ENCODE results near the gene COL13A1. TPM values are rescaled to one million over a fixed set of nuclear protein-coding genes. Genes with fewer than 3 reads are reported as not detected.

COL13A1 gene
- total RNA-seq, 4 donors from 2014 or later: 1.2 to 6.8 (median 3.9) TPM

- H3K36me3 ChIP-seq: no peaks in the 10 kb centered on the region
- no peak for TF ChIP-seq POLR2A (IDR thresholded peaks at IDR 0.05)
- TF ChIP-seq POLR2AphosphoS5 (IDR thresholded peaks at IDR 0.05): no peak
- no peak for TF ChIP-seq CTCF (IDR thresholded peaks at IDR 0.05)
- TF ChIP-seq EP300 (IDR thresholded peaks at IDR 0.05): no peak
- H3K27ac ChIP-seq: no peak overlapping the region
- H3K4me1 ChIP-seq: peaks cover 0 to 8% (median 0%) of the 10 kb centered on the region in 3 donors
- ATAC-seq: no peak
- 57 to 62% methylated on average over 4 of the region's 10 CpGs for WGBS, 2 donors (ENCODE audit: low coverage in 1 of 2)
- no peak overlapping the region for H3K4me3 ChIP-seq
- no peaks in the 10 kb centered on the region for H3K9me3 ChIP-seq
- no peaks in the 10 kb centered on the region for H3K27me3 ChIP-seq
Measured at GRCh38 chr10:69854511-69855345, 53.0 kb downstream of the COL13A1 start.

- H3K27me3 ChIP-seq: no peaks in the 10 kb centered on the region
- no peak for ATAC-seq
- H3K4me1 ChIP-seq: peaks cover 0 to 8% (median 0%) of the 10 kb centered on the region in 3 donors
- H3K4me3 ChIP-seq: no peak overlapping the region
- 76% methylated on average over 3 to 5 of the region's 6 CpGs for WGBS, 2 donors (ENCODE audit: low coverage in 1 of 2)
- no peak for TF ChIP-seq EP300 (IDR thresholded peaks at IDR 0.05)
- TF ChIP-seq CTCF (IDR thresholded peaks at IDR 0.05): no peak
- TF ChIP-seq POLR2AphosphoS5 (IDR thresholded peaks at IDR 0.05): no peak
- TF ChIP-seq POLR2A (IDR thresholded peaks at IDR 0.05): no peak
- H3K36me3 ChIP-seq: no peaks in the 10 kb centered on the region
- no peak overlapping the region for H3K27ac ChIP-seq
- H3K9me3 ChIP-seq: no peaks in the 10 kb centered on the region
Measured at GRCh38 chr10:69855346-69856111, 53.8 kb downstream of the COL13A1 start.

GRCh38 chr10:69856601-69857166, 55.0 kb downstream of the COL13A1 start:
- Histone ChIP-seq H3K27me3 (no peaks in the 10 kb centered on the region), H3K9me3 (no peaks in the 10 kb centered on the region), H3K4me1 (peaks cover 0 to 10% (median 3%) of the 10 kb centered on the region in 3 donors), H3K27ac (no peak overlapping the region), H3K4me3 (no peak overlapping the region), H3K36me3 (no peaks in the 10 kb centered on the region)
- no peak for ATAC-seq
- no peak for TF ChIP-seq POLR2AphosphoS5 (IDR thresholded peaks at IDR 0.05)
- no peak for TF ChIP-seq EP300 (IDR thresholded peaks at IDR 0.05)
- no peak for TF ChIP-seq CTCF (IDR thresholded peaks at IDR 0.05)
- no peak for TF ChIP-seq POLR2A (IDR thresholded peaks at IDR 0.05)
- WGBS, 2 donors (ENCODE audit: low coverage in 1 of 2): 71 to 94% methylated on average over 3 to 4 of the region's 7 CpGs

DNA sequence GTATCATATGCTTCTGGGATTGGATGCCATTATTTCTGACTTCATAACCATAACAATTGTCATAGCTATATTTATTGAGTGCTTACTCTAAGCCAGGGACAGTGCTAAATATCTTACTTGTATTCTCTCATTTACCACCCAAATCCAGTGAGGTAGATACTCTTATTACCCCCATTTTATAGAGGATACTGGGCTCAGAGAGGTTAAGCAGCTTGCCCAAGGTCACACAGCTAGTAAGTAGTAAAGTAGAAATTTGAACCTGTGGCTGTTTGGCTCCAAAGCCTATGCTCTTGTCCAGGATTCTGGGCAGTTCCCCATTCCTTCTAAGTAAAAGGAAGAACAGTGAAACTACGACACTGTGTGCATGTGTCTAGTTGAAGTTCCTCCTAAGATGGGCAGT, 56.5 kb downstream of the COL13A1 start:
- Histone ChIP-seq H3K36me3 (no peaks in the 10 kb centered on the region), H3K9me3 (no peaks in the 10 kb centered on the region), H3K27ac (no peak overlapping the region), H3K27me3 (no peaks in the 10 kb centered on the region), H3K4me1 (peaks cover 0 to 16% (median 3%) of the 10 kb centered on the region in 3 donors), H3K4me3 (no peak overlapping the region)
- ATAC-seq: no peak
- TF ChIP-seq POLR2A (IDR thresholded peaks at IDR 0.05) (no peak), POLR2AphosphoS5 (IDR thresholded peaks at IDR 0.05) (no peak), EP300 (IDR thresholded peaks at IDR 0.05) (no peak), CTCF (IDR thresholded peaks at IDR 0.05) (no peak)
- WGBS, 2 donors (ENCODE audit: low coverage in 1 of 2): 78 to 100% methylated on average over 1 of the region's 1 CpG
